Natural killer cell treated with Interleukin-12 subunit alpha and Interleukin-12 subunit beta and Interleukin-15 and Interleukin-18, amount 100 ng/mL, for 72 hours (primary cell): Measurements from ENCODE around the gene RIMS1. TPM values are rescaled to one million over a fixed set of nuclear protein-coding genes. Genes with fewer than 3 reads are reported as not detected.

ENCODE experiments used
- ATAC-seq, 2 donors: fragments of 150-1000 bp; cut with Tn5 transposase in 1 of 2; sonication (Bioruptor Pico), chemical (Tn5 transposase) in 1 of 2; 2 replicates each; pipeline ENCODE4 v1.10.0; 2021
- DNase-seq: peaks from one replicate; pipeline ENCODE4 v3.0.0; 2022; ENCODE audit warnings: low spot score
- H3K27ac Mint-ChIP-seq, 2 donors: 1 replicate in 1 of 2; 2 replicates in 1 of 2; pipeline ENCODE4 v1.8.0; 2022; ENCODE audit warnings: mixed read lengths in 2 of 2, mild to moderate bottlenecking in 1 of 2, moderate library complexity in 1 of 2
- H3K27me3 Mint-ChIP-seq, 2 donors: 1 replicate in 1 of 2; 2 replicates in 1 of 2; pipeline ENCODE4 v1.8.0; 2022; ENCODE audit warnings: mixed read lengths in 2 of 2
- H3K36me3 Mint-ChIP-seq: one replicate; pipeline ENCODE4 v1.8.0; 2022; ENCODE audit warnings: mixed read lengths
- H3K4me1 Mint-ChIP-seq, 2 donors: 1 replicate in 1 of 2; 2 replicates in 1 of 2; pipeline ENCODE4 v1.8.0; 2022; ENCODE audit warnings: low read depth in 2 of 2, mixed read lengths in 2 of 2, mild to moderate bottlenecking in 1 of 2
- H3K4me3 Mint-ChIP-seq: one replicate; pipeline ENCODE4 v1.8.0; 2022; ENCODE audit warnings: mixed read lengths
- H3K9me3 Mint-ChIP-seq: 2 replicates; pipeline ENCODE4 v1.8.0; 2022; ENCODE audit warnings: mixed read lengths
- total RNA-seq, 2 donors: library from RNA; stranded (reverse); gene quantifications; one replicate each; pipeline ENCODE4 v1.2.3, GENCODE V29; 2022

The RIMS1 gene
- total RNA-seq, 2 donors from 2014 or later: not detected

DNA sequence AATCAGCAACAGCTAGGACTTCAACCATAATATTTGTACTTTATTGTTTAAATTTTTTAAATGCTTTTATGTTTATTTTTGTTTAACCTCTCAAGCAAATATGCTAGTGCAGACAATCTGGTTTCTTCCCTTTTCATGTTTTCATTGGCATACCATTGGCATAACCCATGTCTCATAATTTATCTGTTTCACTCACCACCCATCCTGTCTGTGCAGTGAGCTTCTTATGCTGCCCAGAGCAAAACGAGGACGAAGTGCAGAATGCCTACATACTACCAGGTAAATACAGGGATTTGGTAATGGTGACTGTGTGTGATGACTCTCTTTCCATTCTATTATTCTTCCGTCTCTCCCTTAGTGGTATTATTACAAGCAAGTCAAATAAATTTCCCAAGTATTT lies 374.1 kb downstream of the RIMS1 start:
- no peak for DNase-seq
- Mint-ChIP-seq H3K36me3 (no peaks in the 10 kb centered on the region), H3K27me3 (no peaks in the 10 kb centered on the region), H3K27ac (no peak overlapping the region), H3K4me3 (no peak overlapping the region), H3K9me3 (no peaks in the 10 kb centered on the region), H3K4me1 (no peaks in the 10 kb centered on the region)
- no peak for ATAC-seq

DNA sequence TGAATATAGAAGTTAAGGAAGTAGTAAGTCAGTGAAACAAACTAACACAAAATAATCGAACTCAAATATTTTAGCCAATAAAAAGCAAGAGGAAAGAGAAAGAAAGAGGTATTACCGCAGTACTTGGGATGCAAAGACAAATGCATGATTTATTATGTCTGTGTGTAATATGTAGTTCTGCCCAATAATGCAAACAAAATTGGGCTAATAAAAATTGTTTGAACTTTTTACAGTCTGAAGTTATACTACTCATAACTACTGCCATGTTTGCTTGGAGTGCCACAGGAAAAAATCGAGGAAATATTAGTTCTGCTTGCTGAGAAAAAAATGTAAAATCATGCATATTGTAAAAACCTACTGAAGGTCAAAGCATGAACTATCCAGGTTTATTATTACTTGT lies 375.2 kb downstream of the RIMS1 start:
- Mint-ChIP-seq H3K27me3 (no peaks in the 10 kb centered on the region), H3K9me3 (no peaks in the 10 kb centered on the region), H3K4me1 (no peaks in the 10 kb centered on the region), H3K36me3 (no peaks in the 10 kb centered on the region), H3K27ac (no peak overlapping the region), H3K4me3 (no peak overlapping the region)
- ATAC-seq: no peak
- no peak for DNase-seq

- no peak for ATAC-seq
- Mint-ChIP-seq H3K4me3 (no peak overlapping the region), H3K4me1 (no peaks in the 10 kb centered on the region), H3K9me3 (no peaks in the 10 kb centered on the region), H3K36me3 (no peaks in the 10 kb centered on the region), H3K27me3 (no peaks in the 10 kb centered on the region), H3K27ac (no peak overlapping the region)
- DNase-seq: no peak
Measured at GRCh38 chr6:72262254-72262653, 375.9 kb downstream of the RIMS1 start.

- ATAC-seq (no peak), DNase-seq (no peak)
- H3K4me1 Mint-ChIP-seq: no peaks in the 10 kb centered on the region
- no peaks in the 10 kb centered on the region for H3K9me3 Mint-ChIP-seq
- no peaks in the 10 kb centered on the region for H3K36me3 Mint-ChIP-seq
- H3K27ac Mint-ChIP-seq: no peak overlapping the region
- H3K27me3 Mint-ChIP-seq: no peaks in the 10 kb centered on the region
- no peak overlapping the region for H3K4me3 Mint-ChIP-seq
Measured at GRCh38 chr6:72267470-72267869, 381.1 kb downstream of the RIMS1 start.

- DNase-seq: no peak
- no peak for ATAC-seq
- Mint-ChIP-seq H3K36me3 (no peaks in the 10 kb centered on the region), H3K9me3 (no peaks in the 10 kb centered on the region), H3K4me3 (no peak overlapping the region), H3K27me3 (no peaks in the 10 kb centered on the region), H3K4me1 (no peaks in the 10 kb centered on the region), H3K27ac (no peak overlapping the region)
Measured at GRCh38 chr6:72271531-72271930, 385.2 kb downstream of the RIMS1 start.

- Mint-ChIP-seq H3K4me1 (no peaks in the 10 kb centered on the region), H3K9me3 (no peaks in the 10 kb centered on the region), H3K4me3 (no peak overlapping the region), H3K27me3 (no peaks in the 10 kb centered on the region), H3K27ac (no peak overlapping the region), H3K36me3 (no peaks in the 10 kb centered on the region)
- no peak for ATAC-seq
- DNase-seq: no peak
Measured at GRCh38 chr6:72272958-72273357, 386.6 kb downstream of the RIMS1 start.

DNA sequence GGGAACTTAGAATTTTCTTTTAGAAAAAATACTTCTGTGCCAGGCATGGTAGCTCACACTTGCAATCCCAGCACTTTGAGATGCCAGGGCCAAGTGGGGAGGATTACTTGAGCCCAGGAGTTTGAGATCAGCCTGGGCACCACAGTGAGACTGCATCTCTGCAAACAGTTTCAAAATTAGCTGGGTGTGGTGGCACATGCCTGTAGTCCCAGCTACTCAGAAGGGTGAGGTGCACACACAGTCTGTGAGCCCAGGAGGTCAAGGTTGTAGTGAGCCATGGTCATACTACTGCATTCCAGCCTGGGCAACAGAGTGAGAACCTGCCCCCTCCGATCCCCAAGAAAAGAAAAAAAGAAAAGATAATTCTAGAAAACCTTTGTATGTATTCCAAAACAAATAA lies 389.5 kb downstream of the RIMS1 start:
- Mint-ChIP-seq H3K9me3 (no peaks in the 10 kb centered on the region), H3K27me3 (no peaks in the 10 kb centered on the region), H3K4me3 (no peak overlapping the region), H3K36me3 (no peaks in the 10 kb centered on the region), H3K27ac (no peak overlapping the region), H3K4me1 (no peaks in the 10 kb centered on the region)
- ATAC-seq: no peak
- DNase-seq: no peak

- H3K36me3 Mint-ChIP-seq: no peaks in the 10 kb centered on the region
- peaks cover 5% of the 10 kb centered on the region for H3K9me3 Mint-ChIP-seq
- no peak for DNase-seq
- H3K27ac Mint-ChIP-seq: no peak overlapping the region
- no peaks in the 10 kb centered on the region for H3K4me1 Mint-ChIP-seq
- ATAC-seq: no peak
- H3K27me3 Mint-ChIP-seq: no peaks in the 10 kb centered on the region
- no peak overlapping the region for H3K4me3 Mint-ChIP-seq
Measured at GRCh38 chr6:72282201-72282600, 395.9 kb downstream of the RIMS1 start.

DNA sequence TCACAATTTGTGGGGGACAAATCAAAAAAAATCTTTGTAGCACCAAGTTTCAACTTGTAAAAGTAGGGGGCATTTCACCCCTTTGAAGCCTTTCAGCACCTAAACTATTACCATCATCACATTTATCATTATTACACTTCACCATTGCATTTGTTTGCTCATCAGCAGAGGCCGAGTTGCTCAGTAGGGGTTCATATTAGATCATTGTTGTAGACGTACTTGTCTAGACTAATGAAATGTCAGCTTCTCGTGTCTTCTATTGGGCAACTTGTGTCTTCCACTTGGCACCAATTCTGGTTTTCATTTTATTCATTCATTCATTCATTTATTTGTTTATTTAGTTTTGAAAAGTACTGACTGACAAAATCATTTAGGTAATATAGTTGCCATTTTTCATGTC lies 397.2 kb downstream of the RIMS1 start:
- peaks cover 7% of the 10 kb centered on the region for H3K9me3 Mint-ChIP-seq
- H3K4me3 Mint-ChIP-seq: no peak overlapping the region
- H3K4me1 Mint-ChIP-seq: no peaks in the 10 kb centered on the region
- H3K27ac Mint-ChIP-seq: no peak overlapping the region
- ATAC-seq (no peak), DNase-seq (no peak)
- no peaks in the 10 kb centered on the region for H3K36me3 Mint-ChIP-seq
- no peaks in the 10 kb centered on the region for H3K27me3 Mint-ChIP-seq

GRCh38 chr6:72286911-72287311 lies 400.6 kb downstream of the RIMS1 start:
- DNase-seq (no peak), ATAC-seq (no peak)
- Mint-ChIP-seq H3K9me3 (peaks cover 9% of the 10 kb centered on the region), H3K27ac (no peak overlapping the region), H3K27me3 (no peaks in the 10 kb centered on the region), H3K4me1 (no peaks in the 10 kb centered on the region), H3K4me3 (no peak overlapping the region), H3K36me3 (no peaks in the 10 kb centered on the region)

- ATAC-seq (no peak), DNase-seq (no peak)
- Mint-ChIP-seq H3K4me3 (no peak overlapping the region), H3K27ac (no peak overlapping the region), H3K27me3 (no peaks in the 10 kb centered on the region), H3K4me1 (no peaks in the 10 kb centered on the region), H3K36me3 (no peaks in the 10 kb centered on the region), H3K9me3 (peaks cover 9% of the 10 kb centered on the region)
Measured at GRCh38 chr6:72287801-72288200, 401.5 kb downstream of the RIMS1 start.

GRCh38 chr6:72288592-72288991 lies 402.2 kb downstream of the RIMS1 start:
- peaks cover 9% of the 10 kb centered on the region for H3K9me3 Mint-ChIP-seq
- no peak for DNase-seq
- H3K27me3 Mint-ChIP-seq: no peaks in the 10 kb centered on the region
- H3K4me1 Mint-ChIP-seq: no peaks in the 10 kb centered on the region
- H3K27ac Mint-ChIP-seq: no peak overlapping the region
- H3K4me3 Mint-ChIP-seq: no peak overlapping the region
- no peaks in the 10 kb centered on the region for H3K36me3 Mint-ChIP-seq
- no peak for ATAC-seq

- Mint-ChIP-seq H3K27ac (no peak overlapping the region), H3K4me1 (no peaks in the 10 kb centered on the region), H3K36me3 (no peaks in the 10 kb centered on the region), H3K27me3 (no peaks in the 10 kb centered on the region), H3K9me3 (peaks cover 5% of the 10 kb centered on the region), H3K4me3 (no peak overlapping the region)
- no peak for ATAC-seq
- no peak for DNase-seq
Measured at GRCh38 chr6:72290620-72291019, 404.3 kb downstream of the RIMS1 start.

GRCh38 chr6:72296375-72296774 lies 410.0 kb downstream of the RIMS1 start:
- DNase-seq (no peak), ATAC-seq (no peak)
- Mint-ChIP-seq H3K4me3 (no peak overlapping the region), H3K27ac (no peak overlapping the region), H3K9me3 (no peaks in the 10 kb centered on the region), H3K36me3 (no peaks in the 10 kb centered on the region), H3K4me1 (no peaks in the 10 kb centered on the region), H3K27me3 (no peaks in the 10 kb centered on the region)

- no peak overlapping the region for H3K27ac Mint-ChIP-seq
- no peak overlapping the region for H3K4me3 Mint-ChIP-seq
- no peaks in the 10 kb centered on the region for H3K4me1 Mint-ChIP-seq
- H3K27me3 Mint-ChIP-seq: no peaks in the 10 kb centered on the region
- H3K36me3 Mint-ChIP-seq: no peaks in the 10 kb centered on the region
- ATAC-seq (no peak), DNase-seq (no peak)
- no peaks in the 10 kb centered on the region for H3K9me3 Mint-ChIP-seq
Measured at GRCh38 chr6:72305971-72306370, 419.6 kb downstream of the RIMS1 start.
